ENCODE results near the gene PLPPR4.

PLPPR4 gene

GRCh38 chr1:99332561-99332960, 68.3 kb downstream of the PLPPR4 start:
- Histone ChIP-seq H3K27ac (ENCODE audit: low read depth, low read length) (no peak overlapping the region), H3K4me1 (ENCODE audit: control insufficient read depth, insufficient read depth, low read length, unreplicated experiment) (no peaks in the 10 kb centered on the region), H3K36me3 (ENCODE audit: insufficient read depth, low read length) (no peaks in the 10 kb centered on the region)

GRCh38 chr1:99334991-99335390, 70.7 kb downstream of the PLPPR4 start:
- Histone ChIP-seq H2AFZ (ENCODE audit: low read length, unreplicated experiment) (no peak overlapping the region), H3K4me3 (ENCODE audit: low read depth, low read length) (no peak overlapping the region), H3K27me3 (ENCODE audit: insufficient read depth, low read length) (no peaks in the 10 kb centered on the region), H3K4me1 (ENCODE audit: control insufficient read depth, insufficient read depth, low read length, unreplicated experiment) (no peaks in the 10 kb centered on the region), H3K36me3 (ENCODE audit: insufficient read depth, low read length) (no peaks in the 10 kb centered on the region), H3K79me2 (ENCODE audit: control insufficient read depth, insufficient read depth, low read length, unreplicated experiment) (no peaks in the 10 kb centered on the region), H3K27ac (ENCODE audit: low read depth, low read length) (no peak overlapping the region)

More at GRCh38 chr1:99332561-99332960, 68.3 kb downstream of the PLPPR4 start:
- Histone ChIP-seq H2AFZ (ENCODE audit: low read length, unreplicated experiment) (no peak overlapping the region), H3K79me2 (ENCODE audit: control insufficient read depth, insufficient read depth, low read length, unreplicated experiment) (no peaks in the 10 kb centered on the region), H3K4me3 (ENCODE audit: low read depth, low read length) (no peak overlapping the region), H3K27me3 (ENCODE audit: insufficient read depth, low read length) (no peaks in the 10 kb centered on the region)

GRCh38 chr1:99347041-99347684, 82.9 kb downstream of the PLPPR4 start:
- no peaks in the 10 kb centered on the region for H3K36me3 ChIP-seq (ENCODE audit: insufficient read depth, low read length)
- H3K27ac ChIP-seq (ENCODE audit: low read depth, low read length), result no peak overlapping the region
- no peaks in the 10 kb centered on the region for H3K79me2 ChIP-seq (ENCODE audit: control insufficient read depth, insufficient read depth, low read length, unreplicated experiment)
- no peak overlapping the region for H3K4me3 ChIP-seq (ENCODE audit: low read depth, low read length)
- peaks cover 6% of the 10 kb centered on the region; the same call in 1 of the 2 replicates for H3K27me3 ChIP-seq (ENCODE audit: insufficient read depth, low read length)
- no peaks in the 10 kb centered on the region for H3K4me1 ChIP-seq (ENCODE audit: control insufficient read depth, insufficient read depth, low read length, unreplicated experiment)
- H2AFZ ChIP-seq (ENCODE audit: low read length, unreplicated experiment), result no peak overlapping the region

- Histone ChIP-seq H3K27me3 (ENCODE audit: insufficient read depth, low read length) (peaks cover 6% of the 10 kb centered on the region; the same call in 1 of the 2 replicates), H3K79me2 (ENCODE audit: control insufficient read depth, insufficient read depth, low read length, unreplicated experiment) (no peaks in the 10 kb centered on the region), H3K4me1 (ENCODE audit: control insufficient read depth, insufficient read depth, low read length, unreplicated experiment) (no peaks in the 10 kb centered on the region), H3K36me3 (ENCODE audit: insufficient read depth, low read length) (no peaks in the 10 kb centered on the region), H3K4me3 (ENCODE audit: low read depth, low read length) (no peak overlapping the region), H2AFZ (ENCODE audit: low read length, unreplicated experiment) (no peak overlapping the region), H3K27ac (ENCODE audit: low read depth, low read length) (no peak overlapping the region)
Measured at GRCh38 chr1:99348397-99349132, 84.3 kb downstream of the PLPPR4 start.

GRCh38 chr1:99352821-99353220, 88.5 kb downstream of the PLPPR4 start:
- H2AFZ ChIP-seq (ENCODE audit: low read length, unreplicated experiment), result no peak overlapping the region
- H3K36me3 ChIP-seq (ENCODE audit: insufficient read depth, low read length), result no peaks in the 10 kb centered on the region
- H3K27ac ChIP-seq (ENCODE audit: low read depth, low read length), result no peak overlapping the region
- no peaks in the 10 kb centered on the region for H3K79me2 ChIP-seq (ENCODE audit: control insufficient read depth, insufficient read depth, low read length, unreplicated experiment)
- no peak overlapping the region for H3K4me3 ChIP-seq (ENCODE audit: low read depth, low read length)
- H3K27me3 ChIP-seq (ENCODE audit: insufficient read depth, low read length), result peaks cover 13% of the 10 kb centered on the region; the same call in 1 of the 2 replicates
- H3K4me1 ChIP-seq (ENCODE audit: control insufficient read depth, insufficient read depth, low read length, unreplicated experiment), result no peaks in the 10 kb centered on the region

GRCh38 chr1:99358770-99359169, 94.5 kb downstream of the PLPPR4 start:
- Histone ChIP-seq H2AFZ (ENCODE audit: low read length, unreplicated experiment) (no peak overlapping the region), H3K4me3 (ENCODE audit: low read depth, low read length) (no peak overlapping the region), H3K27ac (ENCODE audit: low read depth, low read length) (no peak overlapping the region), H3K79me2 (ENCODE audit: control insufficient read depth, insufficient read depth, low read length, unreplicated experiment) (no peaks in the 10 kb centered on the region), H3K36me3 (ENCODE audit: insufficient read depth, low read length) (no peaks in the 10 kb centered on the region), H3K4me1 (ENCODE audit: control insufficient read depth, insufficient read depth, low read length, unreplicated experiment) (no peaks in the 10 kb centered on the region), H3K27me3 (ENCODE audit: insufficient read depth, low read length) (peaks cover 6% of the 10 kb centered on the region; the same call in 1 of the 2 replicates)
